IMR-90 (cell line): ENCODE data around the gene ARHGAP18. TPM values are rescaled to one million over a fixed set of nuclear protein-coding genes. Genes with fewer than 3 reads are reported as not detected.

ENCODE experiments used
- ATAC-seq: fragments of 200-7000 bp; cut with Tn5 transposase; 2 replicates; pipeline ENCODE4 v1.9.1; 2020; ENCODE audit warnings: low read depth, mild to moderate bottlenecking, moderate library complexity
- BruUV-seq: library from RNA; stranded (reverse); fragments of 400-500 nt; replicated peaks from 2 replicates; lab custom pipeline; 2021; lab: Mats Ljungman, UMichigan
- CTCF ChIA-PET: fragments of 300-600 bp; formaldehyde crosslinking; extraction: SDS; loops from one replicate; lab custom pipeline; 2021; ENCODE audit warnings: antibody characterized with exemption; lab: Yijun Ruan, JAX
- POLR2A ChIA-PET: fragments of 300-600 bp; sonication (Branson Sonifier 250); formaldehyde crosslinking; loops from one replicate; lab custom pipeline; 2022; ENCODE audit warnings: antibody characterized with exemption; ENCODE audit not compliant: unreplicated experiment; lab: Charles Lee
- DNase-seq: peaks from one replicate; pipeline ENCODE4 v3.0.0; 2013
- H2AFZ ChIP-seq: replicated peaks from 2 replicates; pipeline ENCODE3; 2013; ENCODE audit warnings: low read length, mild to moderate bottlenecking; ENCODE audit not compliant: poor library complexity
- H2AK5ac ChIP-seq: 2 replicates; pipeline ENCODE4 v1.6.1; 2013; ENCODE audit warnings: low read depth, low read length, inconsistent platforms
- H2AK9ac ChIP-seq: replicated peaks from 2 replicates; pipeline ENCODE3; 2013; ENCODE audit warnings: mild to moderate bottlenecking, low read depth, low read length, moderate library complexity; ENCODE audit not compliant: poor library complexity
- H2BK120ac ChIP-seq: 2 replicates; pipeline ENCODE4 v1.6.1; 2013; ENCODE audit warnings: low read depth, low read length, inconsistent platforms
- H2BK15ac ChIP-seq: 3 replicates; pipeline ENCODE4 v1.6.1; 2013; ENCODE audit warnings: low read depth, low read length, inconsistent platforms
- H2BK20ac ChIP-seq: 2 replicates; pipeline ENCODE4 v1.6.1; 2013; ENCODE audit warnings: low read depth, mild to moderate bottlenecking, inconsistent platforms, low read length, moderate library complexity
- H2BK5ac ChIP-seq: 2 replicates; pipeline ENCODE4 v1.6.1; 2013; ENCODE audit warnings: mild to moderate bottlenecking, low read depth, low read length, inconsistent platforms; ENCODE audit not compliant: poor library complexity, severe bottlenecking
- H3K14ac ChIP-seq: replicated peaks from 2 replicates; pipeline ENCODE4 v1.6.1; 2013; ENCODE audit warnings: low read depth, low read length, inconsistent platforms
- H3K18ac ChIP-seq: 2 replicates; pipeline ENCODE4 v1.6.1; 2013; ENCODE audit warnings: low read depth, low read length, control low read depth
- H3K23ac ChIP-seq: 2 replicates; pipeline ENCODE4 v1.6.1; 2013; ENCODE audit warnings: low read depth, low read length, inconsistent platforms
- H3K27ac ChIP-seq: 2 replicates; pipeline ENCODE4 v1.5.1; 2013; ENCODE audit warnings: mild to moderate bottlenecking, control low read depth, low read length; ENCODE audit not compliant: insufficient read depth
- H3K27me3 ChIP-seq: 2 replicates; pipeline ENCODE4 v1.6.1; 2013; ENCODE audit warnings: low read length; ENCODE audit not compliant: control insufficient read depth, insufficient read depth
- H3K36me3 ChIP-seq: 2 replicates; pipeline ENCODE4 v1.6.1; 2013; ENCODE audit warnings: low read length, mixed read lengths; ENCODE audit not compliant: control insufficient read depth, insufficient read depth
- H3K4ac ChIP-seq: 2 replicates; pipeline ENCODE4 v1.6.1; 2013; ENCODE audit warnings: low read depth, low read length, inconsistent platforms
- H3K4me1 ChIP-seq: 2 replicates; pipeline ENCODE4 v1.6.1; 2013; ENCODE audit warnings: low read length, mixed read lengths; ENCODE audit not compliant: control insufficient read depth, insufficient read depth
- H3K4me2 ChIP-seq: 2 replicates; pipeline ENCODE4 v1.6.1; 2013; ENCODE audit warnings: low read depth, mild to moderate bottlenecking, control low read depth, low read length, moderate library complexity
- H3K4me3 ChIP-seq: 2 replicates; pipeline ENCODE4 v1.5.1; 2013; ENCODE audit warnings: low read depth, mild to moderate bottlenecking, control low read depth, low read length, moderate library complexity; ENCODE audit not compliant: insufficient read depth
- H3K56ac ChIP-seq: 2 replicates; pipeline ENCODE4 v1.6.1; 2013; ENCODE audit warnings: low read length, inconsistent platforms; ENCODE audit not compliant: insufficient read depth; ENCODE audit errors: extremely low read depth
- H3K79me1 ChIP-seq, 2 experiments: 2 replicates each; pipeline ENCODE4 v1.6.1; 2013; ENCODE audit warnings: low read length in 2 of 2, inconsistent platforms in 1 of 2, low read depth in 1 of 2
- H3K9ac ChIP-seq: 2 replicates; pipeline ENCODE4 v1.6.1; 2013; ENCODE audit warnings: low read depth, low read length, control low read depth
- H3K9me1 ChIP-seq: 2 replicates; pipeline ENCODE4 v1.6.1; 2013; ENCODE audit warnings: low read length, inconsistent platforms; ENCODE audit not compliant: insufficient read depth
- H3K9me3 ChIP-seq: 2 replicates; pipeline ENCODE4 v1.6.1; 2013; ENCODE audit warnings: low read length; ENCODE audit not compliant: control insufficient read depth, insufficient read depth
- H4K20me1 ChIP-seq: 2 replicates; pipeline ENCODE4 v1.6.1; 2013; ENCODE audit warnings: low read length, inconsistent platforms; ENCODE audit not compliant: insufficient read depth
- H4K5ac ChIP-seq: 2 replicates; pipeline ENCODE4 v1.6.1; 2013; ENCODE audit warnings: mild to moderate bottlenecking, low read depth, low read length, control low read depth
- H4K8ac ChIP-seq, 2 experiments: 2 replicates each; pipeline ENCODE4 v1.6.1; 2013; ENCODE audit warnings: low read depth in 2 of 2, low read length in 2 of 2, control low read depth in 1 of 2, inconsistent platforms in 1 of 2
- H4K91ac ChIP-seq: 2 replicates; pipeline ENCODE4 v1.6.1; 2013; ENCODE audit warnings: low read depth, low read length, inconsistent platforms; ENCODE audit not compliant: insufficient read depth
- BHLHE40 ChIP-seq: fragments of 150-350 bp; IDR thresholded peaks from 2 replicates; pipeline ENCODE4 v1.6.1; 2016; ENCODE audit warnings: mild to moderate bottlenecking, low read depth, low read length
- CHD1 ChIP-seq: IDR thresholded peaks from 2 replicates; pipeline ENCODE4 v1.6.1; 2012; ENCODE audit warnings: low read depth, low read length, improper control_type of control experiment
- FOS ChIP-seq: fragments of 150-350 bp; IDR thresholded peaks from 2 replicates; pipeline ENCODE4 v1.6.1; 2016; ENCODE audit warnings: low read depth, low read length
- MAZ ChIP-seq: IDR thresholded peaks from 2 replicates; pipeline ENCODE4 v1.6.1; 2012; ENCODE audit warnings: low read depth, mild to moderate bottlenecking, low read length, improper control_type of control experiment, moderate library complexity, borderline replicate concordance
- NFE2L2 ChIP-seq: fragments of 150-350 bp; IDR thresholded peaks from 2 replicates; pipeline ENCODE4 v1.6.1; 2016; ENCODE audit warnings: low read depth, mild to moderate bottlenecking, low read length
- POLR2A ChIP-seq: IDR thresholded peaks from 2 replicates; pipeline ENCODE4 v1.6.1; 2012; ENCODE audit warnings: mild to moderate bottlenecking, low read depth, low read length
- RAD21 ChIP-seq: IDR thresholded peaks from 2 replicates; pipeline ENCODE4 v1.6.1; 2012; ENCODE audit warnings: low read length, improper control_type of control experiment
- RCOR1 ChIP-seq: IDR thresholded peaks from 2 replicates; pipeline ENCODE4 v1.6.1; 2012; ENCODE audit warnings: mild to moderate bottlenecking, low read length, improper control_type of control experiment; ENCODE audit not compliant: insufficient replicate concordance
- RFX5 ChIP-seq: IDR thresholded peaks from 2 replicates; pipeline ENCODE4 v1.8.0; 2012; ENCODE audit warnings: low read depth, mild to moderate bottlenecking, low read length, moderate library complexity
- WGBS, 2 experiments: methylation state at CpG; one replicate each; pipeline versions ENCODE4 v1.1.5 to v1.1.7; 2013; ENCODE audit warnings: missing lambda C conversion rate in 2 of 2; ENCODE audit not compliant: insufficient read length in 1 of 2; ENCODE audit errors: extremely low coverage in 2 of 2; 5-methylcytosine and 5-hydroxymethylcytosine counted together
- dilution Hi-C: fragments of 300-500 bp; cut with HindIII; formaldehyde crosslinking; loops from one replicate; pipeline ENCODE4 v1.14.3; 2018; ENCODE audit warnings: low sequenced_read_pairs; ENCODE audit not compliant: unreplicated experiment
- in situ Hi-C: fragments of 300-500 bp; cut with MboI; formaldehyde crosslinking; loops from 3 replicates; pipeline ENCODE4 v1.14.3; 2019; ENCODE audit warnings: low sequenced_read_pairs, inconsistent platforms, mixed read lengths
- intact Hi-C: fragments of 100-400 bp; cut with micrococcal nuclease; formaldehyde crosslinking; loops from 2 replicates; pipeline ENCODE4 v1.10.0; 2022
- polyA plus RNA-seq, 3 experiments: library from polyadenylated mRNA; depleted of rRNA; stranded (reverse); fragments of >200 nt; gene quantifications; 2 replicates each; pipeline ENCODE4 v1.2.3, GENCODE V29; 2012; ENCODE audit warnings: low replicate concordance in 1 of 3
- total RNA-seq: library from RNA; depleted of rRNA; stranded (reverse); fragments of >200 nt; gene quantifications from 2 replicates; pipeline ENCODE4 v1.2.3, GENCODE V29; 2012

ARHGAP18 gene
- total and polyA plus RNA-seq, 2 of the 4 experiments (the other 2 are of a cell fraction): 6.2 to 17.0 TPM

DNA sequence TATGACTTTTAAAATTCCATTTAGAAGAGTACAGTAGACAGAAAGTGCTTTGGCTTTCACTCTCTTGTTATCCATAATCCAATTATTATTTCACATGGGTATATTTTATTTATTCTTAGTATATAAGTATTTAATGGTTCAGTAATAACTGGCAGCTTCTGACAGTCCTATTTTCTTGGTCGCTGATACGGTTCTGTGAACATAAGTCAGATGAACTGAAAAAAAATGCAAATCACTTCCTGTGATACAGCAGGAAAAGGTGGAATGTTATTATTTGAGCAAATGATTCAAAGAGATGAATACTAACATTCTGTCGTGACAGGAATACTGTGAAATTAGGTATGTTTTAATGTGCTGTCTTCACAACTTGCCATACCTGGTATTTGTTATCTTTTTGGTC is 132.3 kb downstream of the ARHGAP18 start:
- Histone ChIP-seq H2BK120ac (peak overlapping the region; percentile 47; the same call in 1 of the 2 replicates), H3K9me3 (no peaks in the 10 kb centered on the region), H3K4me1 (peaks cover 2% of the 10 kb centered on the region; the same call in 1 of the 2 replicates), H3K9me1 (peaks cover 2% of the 10 kb centered on the region; the same call in 1 of the 2 replicates), H3K4me2 (no peak overlapping the region; the same call in 1 of the 2 replicates), H3K4me3 (no peak overlapping the region), H2AK5ac (no peak overlapping the region), H3K27ac (no peak overlapping the region), H3K9ac (no peak overlapping the region), H4K8ac (peak overlapping the region in 1 of 2 experiments; percentile 11; a peak in 1 of 4 replicates), H3K23ac (no peak overlapping the region), H2AFZ (no peak overlapping the region), H4K5ac (no peak overlapping the region), H3K27me3 (no peaks in the 10 kb centered on the region), H2BK15ac (peak overlapping the region; percentile 58; the same call in 1 of the 3 replicates), H4K20me1 (no peaks in the 10 kb centered on the region), H3K4ac (no peak overlapping the region), H3K14ac (0 out of 2 replicates have a peak overlapping the region, but pooled peaks have one; percentile 58), H4K91ac (no peak overlapping the region), H2AK9ac (no peak overlapping the region), H3K56ac (no peak overlapping the region), H3K36me3 (no peaks in the 10 kb centered on the region), H2BK20ac (no peak overlapping the region), H2BK5ac (peak overlapping the region; percentile 65), H3K18ac (no peak overlapping the region), H3K79me1 (no peaks in the 10 kb centered on the region)
- TSS peak; percentile 55 for BruUV-seq
- DNase-seq (no peak), ATAC-seq (no peak; the same call in 1 of the 2 replicates)
- TF ChIP-seq BHLHE40: no peak
- no peak for TF ChIP-seq RCOR1
- TF ChIP-seq NFE2L2: no peak
- no peak for TF ChIP-seq FOS
- TF ChIP-seq RFX5: no peak
- TF ChIP-seq CHD1: no peak
- TF ChIP-seq RAD21: no peak
- TF ChIP-seq MAZ: no peak
- no peak for TF ChIP-seq POLR2A
- in situ Hi-C loops: loop anchor here (5.0 kb wide), 1 partner anchor 75 kb away; no protein-coding TSS in a partner anchor
- WGBS, 2 experiments: no CpG with 5 or more reads among the region's 3 CpGs
- intact Hi-C loops: loop anchor here (5.0 to 10.0 kb wide), 4 partner anchors 285 to 1055 kb away; partner anchors contain the start of genes PTPRK and TMEM244
- POLR2A ChIA-PET: no interaction called here
- dilution Hi-C loops: no loop called here
- CTCF ChIA-PET: interaction anchor here (1.0 to 1.2 kb wide), 3 partner anchors 10 to 77 kb away, joined by 3 to 4 read pairs (median 3); no protein-coding TSS in a partner anchor
